Ovary (tissue), 3 donors: Measurements from ENCODE around the gene TRAPPC10.

Experiments
- CTCF ChIP-seq, 3 donors: fragments of 450-650 bp in 2 of 3; fragments of 200-600 bp in 1 of 3; IDR thresholded peaks; one replicate each; pipeline versions ENCODE4 v1.5.1 to v1.8.0; 2016 to 2022; ENCODE audit warnings: antibody characterized with exemption in 3 of 3, mild to moderate bottlenecking in 1 of 3
- EP300 ChIP-seq: sonication (generic); formaldehyde crosslinking; IDR thresholded peaks from one replicate; pipeline ENCODE4 v1.6.1; 2017; ENCODE audit warnings: antibody characterized with exemption
- POLR2A ChIP-seq: fragments of 450-650 bp; IDR thresholded peaks from one replicate; pipeline ENCODE4 v1.6.1; 2017; ENCODE audit warnings: antibody characterized with exemption, mild to moderate bottlenecking, moderate library complexity
- donor health status: DM: no; HTN: no; CAD: no.

DNA sequence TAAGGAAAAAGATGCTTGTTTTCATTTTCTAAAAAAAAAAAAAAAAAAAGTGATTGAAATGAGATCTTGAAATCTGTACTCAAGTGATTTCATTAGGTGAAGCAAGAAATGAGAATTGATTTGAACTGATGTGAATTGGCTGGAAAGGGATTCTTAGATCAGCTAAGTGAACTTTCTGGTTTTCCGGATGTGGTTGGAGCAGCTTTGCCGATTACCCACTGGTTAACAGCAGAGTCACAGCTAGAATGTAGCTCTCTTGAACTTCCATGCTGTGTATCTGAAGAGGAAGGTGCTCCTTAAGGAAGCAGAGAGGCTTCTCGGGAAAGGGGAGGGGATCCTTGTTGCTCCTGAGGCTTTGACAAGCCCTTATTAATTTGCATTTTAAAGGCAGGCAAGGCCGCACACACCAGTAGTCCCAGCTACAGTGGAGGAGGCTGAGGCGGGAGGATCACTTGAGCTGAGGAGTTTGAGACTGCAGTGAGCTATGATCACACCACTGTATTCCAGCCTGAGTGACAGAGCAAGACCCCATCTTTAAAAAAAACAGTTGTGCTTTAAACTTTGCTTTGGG lies 66.4 kb downstream of the TRAPPC10 start:
- TF ChIP-seq CTCF (IDR thresholded peaks at IDR 0.05) = no peak
- TF ChIP-seq POLR2A = no peak
- no peak for TF ChIP-seq EP300
